ENCODE measurements around the gene PIM1.

PIM1 gene

GRCh38 chr6:37206622-37207021 is 36.7 kb downstream of the PIM1 start:
- intact Hi-C loops (cut with DNase I): no loop called here
- no peak for DNase-seq

- intact Hi-C loops (cut with DNase I): no loop called here
Observed at GRCh38 chr6:37207903-37208456, 38.0 kb downstream of the PIM1 start.

GRCh38 chr6:37208793-37209192 is 38.8 kb downstream of the PIM1 start:
- no peak for DNase-seq
- intact Hi-C loops (cut with DNase I): no loop called here

More at GRCh38 chr6:37207903-37208456, 38.0 kb downstream of the PIM1 start:
- peak; percentile 38 to 85 (median 74) for DNase-seq

- intact Hi-C loops (cut with DNase I): loop anchor here (5.0 kb wide), 1 partner anchor 157 kb away; no protein-coding TSS in a partner anchor
- DNase-seq: no peak
Observed at GRCh38 chr6:37209461-37210205, 39.7 kb downstream of the PIM1 start.

GRCh38 chr6:37210313-37210968 is 40.5 kb downstream of the PIM1 start:
- DNase-seq: peak in 40 of 42 donors; percentile 14 to 94 (median 76)
- intact Hi-C loops (cut with DNase I): loop anchor here (5.0 kb wide), 1 partner anchor 158 kb away; no protein-coding TSS in a partner anchor

GRCh38 chr6:37212268-37212667 is 42.3 kb downstream of the PIM1 start:
- DNase-seq: no peak
- intact Hi-C loops (cut with DNase I): loop anchor here (5.0 kb wide), 1 partner anchor 160 kb away; no protein-coding TSS in a partner anchor

- DNase-seq: no peak
- intact Hi-C loops (cut with DNase I): no loop called here
Observed at GRCh38 chr6:37218061-37218460, 48.1 kb downstream of the PIM1 start.

GRCh38 chr6:37218511-37218910 is 48.6 kb downstream of the PIM1 start:
- intact Hi-C loops (cut with DNase I): no loop called here
- DNase-seq: no peak

- DNase-seq: no peak
- intact Hi-C loops (cut with DNase I): no loop called here
Observed at GRCh38 chr6:37221585-37222124, 51.7 kb downstream of the PIM1 start.

- DNase-seq: peak; percentile 5 to 76 (median 52)
- intact Hi-C loops (cut with DNase I): no loop called here
Observed at GRCh38 chr6:37222125-37222967, 52.4 kb downstream of the PIM1 start.

- intact Hi-C loops (cut with DNase I): no loop called here
- DNase-seq: no peak
Observed at GRCh38 chr6:37222992-37223391, 53.0 kb downstream of the PIM1 start.

All from head of caudate nucleus (tissue), 42 donors.